Adrenal gland (tissue), 5 donors: ENCODE results near the gene PLD1.

ENCODE experiments used
- CTCF ChIP-seq, 6 experiments: fragments of 450-650 bp in 4 of 6; fragments of 200-600 bp in 2 of 6; sonication (generic) in 1 of 6; IDR thresholded peaks; 1 replicate in 5 of 6; 2 replicates in 1 of 6; pipeline versions ENCODE4 v1.5.1 to v1.8.0; 2016 to 2021; ENCODE audit warnings: antibody characterized with exemption in 6 of 6, mild to moderate bottlenecking in 2 of 6, moderate library complexity in 1 of 6
- POLR2A ChIP-seq, 2 donors: fragments of 450-650 bp; IDR thresholded peaks; one replicate each; pipeline ENCODE4 v1.6.1; 2017; ENCODE audit warnings: antibody characterized with exemption in 2 of 2, mild to moderate bottlenecking in 2 of 2, moderate library complexity in 1 of 2
- donor health status: DM: no; HTN: no; CAD: no.

GRCh38 chr3:171844873-171845272, 34.6 kb upstream of the PLD1 start:
- TF ChIP-seq POLR2A (IDR thresholded peaks at IDR 0.05), result no peak
- no peak for TF ChIP-seq CTCF (IDR thresholded peaks at IDR 0.05)
